Neural progenitor cell (in vitro differentiated cells): ENCODE results near the gene EXOSC5.

Experiments
- CTCF ChIP-seq: fragments of 200-600 bp; sonication (generic); IDR thresholded peaks from 2 replicates; pipeline ENCODE4 v1.5.1; 2017; ENCODE audit warnings: antibody characterized with exemption, mild to moderate bottlenecking
- EZH2 ChIP-seq: fragments of 200-600 bp; sonication (generic); IDR thresholded peaks from 2 replicates; pipeline ENCODE4 v1.6.1; 2017; ENCODE audit warnings: antibody characterized with exemption, mild to moderate bottlenecking, moderate library complexity
- EZH2phosphoT487 ChIP-seq: fragments of 200-600 bp; sonication (generic); IDR thresholded peaks from 2 replicates; pipeline ENCODE4 v1.6.1; 2017; ENCODE audit warnings: antibody characterized with exemption

- no peak for TF ChIP-seq CTCF
- TF ChIP-seq EZH2: no peak
- no peak for TF ChIP-seq EZH2phosphoT487
Observed at GRCh38 chr19:41434450-41434849, 37.3 kb upstream of the EXOSC5 start.
